DMS 273 treated with DMSO at 0.1 percent for 48 hours (cell line): ENCODE measurements around the gene TMEM88.
"Not testable (repeated sequence)": the region's sequence is repeated elsewhere in the genome, so short reads cannot be mapped to it uniquely, and the experiment has no call there.

Source experiments
- DNase-seq: peaks from one replicate; lab custom pipeline; 2025; lab: John Stamatoyannopoulos, UW

The TMEM88 gene, protein sequence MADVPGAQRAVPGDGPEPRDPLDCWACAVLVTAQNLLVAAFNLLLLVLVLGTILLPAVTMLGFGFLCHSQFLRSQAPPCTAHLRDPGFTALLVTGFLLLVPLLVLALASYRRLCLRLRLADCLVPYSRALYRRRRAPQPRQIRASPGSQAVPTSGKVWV

DNA sequence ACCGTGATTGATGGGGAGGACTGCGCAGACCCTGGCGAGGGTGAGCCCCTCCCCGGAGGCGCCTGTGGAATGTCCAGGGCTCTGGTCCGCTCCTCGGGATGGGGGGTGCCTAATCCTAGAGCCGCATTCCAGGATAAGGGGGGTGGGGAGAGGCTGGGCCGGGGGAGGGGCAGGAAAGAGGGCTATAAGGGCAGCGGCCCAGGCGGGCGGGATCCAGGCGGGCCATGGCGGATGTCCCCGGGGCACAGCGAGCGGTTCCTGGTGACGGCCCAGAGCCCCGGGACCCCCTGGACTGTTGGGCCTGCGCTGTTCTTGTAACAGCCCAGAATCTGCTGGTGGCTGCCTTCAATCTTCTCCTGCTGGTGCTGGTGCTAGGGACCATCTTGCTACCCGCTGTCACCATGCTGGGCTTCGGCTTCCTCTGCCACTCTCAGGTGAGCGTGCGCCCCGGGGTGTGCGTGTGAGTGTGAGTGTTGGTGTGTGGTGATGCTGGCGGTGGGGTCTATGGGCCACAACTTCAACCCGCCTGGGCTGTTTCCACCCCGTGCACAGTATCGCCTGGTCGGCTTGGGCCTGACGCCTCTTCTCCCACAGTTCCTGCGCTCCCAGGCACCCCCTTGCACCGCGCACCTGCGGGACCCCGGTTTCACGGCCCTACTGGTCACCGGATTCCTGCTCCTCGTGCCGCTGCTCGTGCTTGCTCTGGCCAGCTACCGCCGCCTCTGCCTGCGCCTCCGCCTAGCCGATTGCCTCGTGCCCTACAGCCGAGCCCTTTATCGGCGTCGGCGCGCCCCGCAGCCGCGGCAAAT lies at the start of gene TMEM88:
Gene TMEM88, plus strand, starts transcription at position 216 of the 809 bp plus-strand sequence. Its CDS starts 9 bp downstream, at position 225.
- no peak for DNase-seq

DNA sequence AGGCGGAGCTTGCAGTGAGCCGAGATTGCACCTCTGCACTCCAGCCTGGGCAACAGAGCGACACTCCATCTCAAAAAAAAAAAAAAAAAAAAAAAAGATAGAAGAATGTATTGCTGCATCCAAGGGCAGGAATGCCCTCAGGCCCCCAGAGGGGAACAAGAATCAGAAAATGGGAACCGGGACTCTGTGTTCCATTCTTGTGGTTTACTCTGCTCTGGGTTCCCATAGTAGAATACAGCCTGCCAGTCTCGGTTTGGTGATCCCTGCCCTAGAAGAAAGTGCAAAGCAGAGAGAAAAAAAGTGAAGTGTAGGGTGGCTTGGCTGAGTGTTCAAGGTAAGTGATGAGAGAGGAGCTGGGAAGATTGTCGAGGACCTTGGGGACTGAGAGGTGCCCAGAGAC lies 48.3 kb upstream of the TMEM88 start:
- no peak for DNase-seq

DNA sequence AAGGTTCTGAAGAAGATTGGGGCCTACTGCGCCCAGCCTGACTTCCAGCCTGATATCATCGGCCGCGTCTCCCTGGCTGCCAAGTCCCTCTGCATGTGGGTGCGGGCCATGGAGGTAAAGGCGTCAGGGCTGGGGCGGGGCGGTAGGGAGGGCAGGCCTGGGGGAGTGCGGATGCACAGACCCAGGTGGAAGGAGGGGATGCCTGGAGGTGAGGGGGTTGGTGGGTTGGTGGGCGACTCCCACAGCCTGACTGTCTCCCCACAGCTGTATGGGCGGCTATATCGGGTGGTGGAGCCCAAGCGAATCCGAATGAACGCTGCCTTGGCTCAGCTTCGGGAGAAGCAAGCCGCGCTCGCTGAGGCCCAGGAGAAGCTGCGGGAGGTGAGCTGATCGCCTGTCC lies 47.7 kb upstream of the TMEM88 start:
- DNase-seq: no peak

DNA sequence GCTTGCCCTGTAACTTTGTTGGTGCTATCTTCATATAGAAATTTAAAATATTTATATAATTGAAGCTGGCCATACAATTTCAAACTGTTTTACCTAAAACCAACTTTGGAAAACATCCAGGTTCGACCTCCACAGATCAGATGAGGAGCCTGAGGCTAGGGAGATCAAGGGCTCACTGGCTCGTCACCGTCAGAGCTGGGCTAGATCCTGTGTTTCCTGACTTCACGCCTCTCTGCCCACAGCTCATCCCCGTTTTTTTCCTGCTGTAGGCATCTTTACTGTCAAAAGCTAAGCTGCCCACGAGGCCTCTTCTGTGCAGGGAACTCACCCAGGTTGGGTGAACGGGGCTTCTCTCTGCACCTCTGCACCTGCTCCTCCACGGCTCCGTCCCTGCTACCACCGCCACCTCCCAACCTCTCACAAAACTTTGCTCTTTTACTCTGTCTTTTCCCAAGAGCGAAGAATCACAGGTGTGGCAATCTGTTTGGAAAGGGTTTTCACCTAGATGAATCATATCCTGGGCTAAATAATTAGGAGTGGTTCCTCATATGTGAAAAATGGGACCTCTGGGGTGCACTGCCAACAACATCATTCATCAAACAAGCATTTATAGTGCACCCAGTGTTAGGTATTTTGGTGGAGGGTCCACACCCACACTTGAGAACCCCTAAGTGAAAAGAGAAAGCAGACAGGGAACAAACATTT lies 45.6 kb upstream of the TMEM88 start:
- no peak for DNase-seq

DNA sequence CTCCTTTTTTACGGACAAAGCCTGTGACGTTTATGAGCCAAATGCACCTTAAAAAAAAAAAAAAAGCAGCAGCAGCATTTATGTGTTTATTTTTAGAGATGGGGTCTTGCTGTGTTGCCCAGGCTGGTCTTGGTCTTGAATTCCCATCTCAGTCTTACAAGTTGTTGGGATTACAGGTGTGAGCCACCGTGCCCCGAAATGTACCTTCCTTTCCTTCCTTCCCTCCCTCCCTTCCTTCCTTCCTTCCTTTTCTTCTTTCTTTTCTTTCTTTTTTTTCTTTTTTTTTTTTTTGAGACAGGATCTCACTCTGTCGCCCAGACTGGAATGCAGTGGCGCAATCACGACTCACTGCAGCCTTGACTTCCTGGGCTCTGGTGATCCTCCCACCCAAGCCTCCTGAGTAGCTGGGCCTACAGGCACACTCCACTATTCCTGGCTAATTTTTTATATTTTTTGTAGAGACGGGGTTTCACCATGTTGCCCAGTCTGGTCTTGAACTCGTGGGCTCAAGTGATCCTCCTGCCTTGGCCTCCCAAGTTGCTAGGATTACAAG lies 45.0 kb upstream of the TMEM88 start:
- not testable (repeated sequence) for DNase-seq

DNA sequence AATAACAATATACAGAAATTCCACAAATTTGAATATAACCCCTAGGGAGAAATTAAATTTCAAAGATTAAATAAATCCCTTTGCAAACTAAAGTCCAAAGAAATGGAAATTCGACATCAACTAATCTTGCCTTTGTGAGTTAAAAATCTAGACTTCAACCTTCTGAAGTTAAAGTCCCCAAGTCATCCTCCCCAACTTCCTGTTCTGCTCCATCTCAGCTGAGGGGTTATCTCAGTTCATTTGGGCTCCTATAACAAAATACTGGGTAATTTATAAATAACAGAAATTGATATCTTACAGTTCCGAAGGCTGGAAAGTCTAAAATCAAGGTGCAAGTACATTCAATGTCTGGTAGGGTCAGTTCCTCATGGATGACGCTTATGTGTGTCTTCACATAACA lies 43.6 kb upstream of the TMEM88 start:
- no peak for DNase-seq

DNA sequence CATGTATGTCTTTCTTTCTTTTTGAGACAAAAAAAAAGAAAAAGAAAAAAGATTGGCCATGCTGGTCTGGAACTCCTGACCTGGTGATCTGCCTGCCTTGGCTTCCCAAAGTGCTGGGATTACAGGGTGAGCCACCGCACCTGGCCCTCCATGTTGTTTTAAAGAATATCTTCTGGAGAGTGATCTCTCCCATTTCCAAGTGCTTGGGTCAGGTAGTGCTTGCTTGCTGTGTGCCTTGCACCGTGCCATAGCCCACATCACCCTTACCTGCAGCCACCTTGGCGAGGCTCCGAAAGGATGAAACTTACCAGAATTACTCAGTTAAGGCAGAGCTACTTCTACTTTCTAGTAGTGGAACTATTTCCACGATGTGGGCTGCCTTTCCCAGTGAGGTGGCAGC lies 39.9 kb upstream of the TMEM88 start:
- no peak for DNase-seq

DNA sequence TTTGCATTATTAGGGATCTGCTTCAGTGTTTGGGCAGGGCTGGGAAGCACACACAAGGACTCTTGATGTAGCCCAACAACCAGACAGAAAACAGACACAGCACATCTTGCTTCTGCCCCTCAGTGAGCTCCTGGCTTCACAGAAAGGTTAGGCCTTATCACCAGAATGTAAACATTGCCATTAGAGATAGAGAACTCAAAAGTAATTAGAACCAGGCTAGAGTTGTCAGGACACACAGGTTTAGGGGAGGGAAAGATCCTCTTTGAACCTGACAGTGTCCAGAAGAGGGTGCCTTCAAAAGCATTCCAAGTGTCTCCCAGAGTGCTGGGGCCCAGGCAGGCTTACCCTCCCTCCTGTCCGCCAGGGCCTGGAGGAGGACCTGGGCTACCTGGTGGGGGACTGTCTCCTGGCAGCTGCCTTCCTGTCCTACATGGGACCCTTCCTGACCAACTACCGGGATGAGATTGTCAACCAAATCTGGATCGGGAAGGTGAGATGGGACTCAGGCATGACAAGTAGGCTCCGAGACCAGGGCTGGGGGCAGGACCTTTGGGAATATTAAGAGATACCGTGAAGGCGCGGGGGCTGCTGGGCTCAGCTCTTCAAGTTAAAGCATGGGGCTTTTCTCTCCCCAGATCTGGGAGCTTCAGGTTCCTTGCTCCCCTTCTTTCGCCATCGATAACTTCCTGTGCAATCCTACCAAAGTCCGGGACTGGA lies 37.8 kb upstream of the TMEM88 start:
- DNase-seq: no peak

DNA sequence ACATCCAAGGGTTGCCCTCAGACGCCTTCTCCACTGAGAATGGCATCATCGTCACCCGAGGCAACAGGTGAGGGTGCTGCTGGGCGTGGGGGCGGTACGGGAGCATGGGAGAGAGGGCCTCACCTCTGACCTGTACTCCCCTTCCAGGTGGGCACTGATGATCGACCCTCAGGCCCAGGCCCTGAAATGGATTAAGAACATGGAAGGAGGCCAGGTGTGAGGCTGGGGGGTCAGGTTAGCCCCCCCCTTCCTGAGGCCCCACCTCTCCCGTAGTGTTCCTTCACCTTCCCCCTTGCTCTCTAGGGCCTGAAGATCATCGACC lies 37.3 kb upstream of the TMEM88 start:
- no peak for DNase-seq

DNA sequence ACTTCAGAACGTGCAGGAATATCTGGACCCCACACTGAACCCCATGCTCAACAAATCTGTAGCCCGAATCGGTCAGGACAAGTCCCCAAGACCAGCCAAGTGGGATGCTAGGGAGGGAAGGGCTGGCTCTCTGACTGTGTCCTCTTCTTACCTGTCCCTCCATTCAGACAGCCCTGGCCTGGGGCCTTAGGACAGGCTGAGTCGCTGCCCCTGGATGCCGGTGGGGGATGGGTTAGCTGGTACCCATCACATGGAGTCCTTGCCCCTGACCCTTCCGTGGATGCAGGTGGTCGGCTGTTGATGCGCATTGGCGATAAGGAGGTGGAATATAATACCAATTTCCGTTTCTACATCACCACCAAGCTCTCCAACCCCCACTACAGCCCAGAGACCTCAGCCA lies 36.8 kb upstream of the TMEM88 start:
- no peak for DNase-seq

DNA sequence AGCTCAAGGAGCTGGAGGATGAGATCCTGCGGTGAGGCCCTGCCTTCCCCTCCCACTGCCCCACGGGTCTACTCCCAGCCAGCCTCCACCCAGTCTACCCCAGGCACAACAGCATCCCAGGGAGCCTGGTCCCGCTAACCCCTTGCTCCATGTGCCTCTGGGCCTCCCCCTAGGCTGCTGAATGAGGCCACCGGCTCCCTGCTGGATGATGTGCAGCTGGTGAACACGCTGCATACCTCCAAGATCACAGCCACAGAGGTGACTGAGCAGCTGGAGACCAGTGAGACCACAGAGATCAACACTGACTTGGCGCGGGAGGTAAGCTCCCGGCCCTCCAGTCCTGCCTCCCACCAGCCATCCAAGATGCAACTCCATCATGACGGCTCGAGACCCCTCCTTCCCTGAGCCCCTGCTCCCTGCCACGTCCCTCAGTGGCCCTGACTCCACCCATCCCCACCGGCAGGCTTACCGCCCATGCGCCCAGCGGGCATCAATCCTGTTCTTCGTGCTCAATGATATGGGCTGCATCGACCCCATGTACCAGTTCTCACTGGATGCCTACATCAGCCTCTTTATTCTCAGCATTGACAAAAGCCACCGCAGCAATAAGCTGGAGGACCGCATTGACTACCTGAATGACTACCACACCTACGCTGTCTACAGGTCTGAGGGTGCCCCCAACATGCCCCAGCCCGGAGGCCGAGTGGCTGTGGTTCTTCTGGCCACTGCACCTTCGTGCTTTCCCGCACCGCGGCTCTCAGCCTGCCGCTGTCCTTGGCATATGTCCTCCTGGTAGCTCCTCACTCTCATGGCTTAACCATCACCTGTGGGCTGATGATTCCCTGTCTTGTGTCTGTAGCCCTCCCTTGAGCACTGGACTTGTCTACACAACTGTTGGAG lies 35.9 kb upstream of the TMEM88 start:
- DNase-seq: no peak

DNA sequence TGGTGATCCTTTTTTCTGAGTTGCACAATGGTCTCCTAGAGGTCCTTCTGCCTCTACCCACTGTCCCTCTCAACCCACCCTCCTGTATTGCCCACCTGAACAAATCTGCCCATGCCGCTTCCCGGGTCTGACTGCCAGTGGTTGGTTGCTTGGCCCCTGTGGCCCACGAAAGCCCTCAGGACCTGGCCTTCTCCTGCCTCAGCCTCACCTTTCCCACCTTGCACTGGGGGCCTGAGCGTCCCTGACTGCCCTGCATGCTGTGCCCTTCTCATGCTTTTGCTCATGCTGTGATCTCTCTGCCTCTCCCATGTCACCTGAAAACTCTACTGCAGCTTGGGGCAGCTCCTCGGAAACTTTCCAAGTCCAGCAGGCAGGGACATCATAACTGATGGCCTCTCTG lies 34.6 kb upstream of the TMEM88 start:
- DNase-seq: no peak

DNA sequence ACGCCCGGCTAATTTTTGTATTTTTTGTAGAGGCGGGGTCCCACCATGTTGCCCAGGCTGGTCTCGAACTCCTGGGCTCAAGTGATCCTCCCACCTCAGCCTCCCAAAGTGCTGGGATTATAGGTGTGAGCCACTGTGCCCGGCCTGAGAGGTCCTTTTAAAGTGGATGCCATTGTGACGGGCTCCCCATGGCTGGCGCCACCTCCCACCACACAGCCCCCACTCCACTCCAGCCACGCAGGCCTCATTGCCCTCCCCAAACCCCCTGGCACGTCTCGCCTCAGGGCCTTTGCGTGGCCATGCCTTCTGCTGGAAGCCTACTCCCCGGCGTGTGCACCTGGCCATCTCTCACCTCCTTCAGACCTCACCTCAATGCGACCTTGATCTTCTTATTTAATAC lies 32.7 kb upstream of the TMEM88 start:
- DNase-seq: no peak

DNA sequence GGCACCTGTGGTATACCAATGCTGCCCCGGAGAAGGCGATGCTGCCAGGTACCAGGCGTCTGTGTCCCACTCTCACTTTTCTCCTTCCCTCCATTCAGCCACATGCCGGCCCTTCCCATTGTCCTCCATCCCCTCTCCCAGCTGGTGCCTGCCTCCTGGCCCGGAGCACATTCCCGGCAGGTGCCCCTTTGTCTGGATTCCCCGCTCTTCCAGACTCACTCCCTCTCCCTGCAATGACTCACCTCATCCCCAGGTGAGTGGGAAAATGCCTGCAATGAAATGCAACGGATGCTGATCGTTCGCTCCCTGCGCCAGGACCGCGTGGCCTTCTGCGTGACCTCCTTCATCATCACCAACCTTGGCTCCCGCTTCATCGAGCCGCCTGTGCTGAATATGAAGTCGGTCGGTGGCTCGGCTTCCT lies 31.3 kb upstream of the TMEM88 start:
- no peak for DNase-seq

DNA sequence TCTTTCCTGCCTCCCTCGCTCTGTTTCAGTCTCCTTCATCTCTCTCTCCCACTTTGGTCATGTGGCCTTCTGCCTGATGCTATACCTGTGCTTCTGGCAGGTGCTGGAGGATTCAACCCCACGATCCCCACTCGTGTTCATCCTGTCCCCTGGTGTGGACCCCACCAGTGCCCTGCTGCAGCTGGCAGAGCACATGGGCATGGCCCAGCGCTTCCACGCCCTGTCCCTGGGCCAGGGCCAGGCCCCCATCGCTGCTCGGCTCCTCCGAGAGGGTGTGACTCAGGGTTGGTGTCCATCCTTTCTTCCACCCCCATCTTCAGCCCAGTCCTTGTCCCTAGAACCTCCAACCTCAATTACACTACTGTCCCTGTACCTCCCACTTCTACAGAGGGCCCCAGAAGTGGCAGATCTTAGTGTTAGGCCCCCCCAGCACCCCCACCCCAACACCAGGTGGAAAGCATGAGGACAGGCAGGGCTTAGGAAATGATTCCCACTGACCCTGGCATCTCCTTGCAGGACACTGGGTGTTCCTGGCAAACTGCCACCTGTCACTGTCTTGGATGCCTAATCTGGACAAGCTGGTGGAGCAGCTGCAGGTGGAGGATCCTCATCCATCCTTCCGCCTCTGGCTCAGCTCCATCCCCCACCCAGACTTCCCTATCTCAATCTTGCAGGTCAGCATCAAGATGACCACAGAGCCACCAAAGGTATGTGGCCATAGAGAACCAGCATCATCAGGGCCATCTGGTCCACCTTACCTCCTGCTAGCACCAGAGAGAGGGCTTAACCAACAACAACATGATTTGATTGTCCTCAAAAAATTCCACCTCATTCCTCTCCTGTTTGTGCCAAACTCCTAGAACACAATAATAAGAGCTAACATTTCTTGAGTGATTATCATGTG lies 30.6 kb upstream of the TMEM88 start:
- no peak for DNase-seq

DNA sequence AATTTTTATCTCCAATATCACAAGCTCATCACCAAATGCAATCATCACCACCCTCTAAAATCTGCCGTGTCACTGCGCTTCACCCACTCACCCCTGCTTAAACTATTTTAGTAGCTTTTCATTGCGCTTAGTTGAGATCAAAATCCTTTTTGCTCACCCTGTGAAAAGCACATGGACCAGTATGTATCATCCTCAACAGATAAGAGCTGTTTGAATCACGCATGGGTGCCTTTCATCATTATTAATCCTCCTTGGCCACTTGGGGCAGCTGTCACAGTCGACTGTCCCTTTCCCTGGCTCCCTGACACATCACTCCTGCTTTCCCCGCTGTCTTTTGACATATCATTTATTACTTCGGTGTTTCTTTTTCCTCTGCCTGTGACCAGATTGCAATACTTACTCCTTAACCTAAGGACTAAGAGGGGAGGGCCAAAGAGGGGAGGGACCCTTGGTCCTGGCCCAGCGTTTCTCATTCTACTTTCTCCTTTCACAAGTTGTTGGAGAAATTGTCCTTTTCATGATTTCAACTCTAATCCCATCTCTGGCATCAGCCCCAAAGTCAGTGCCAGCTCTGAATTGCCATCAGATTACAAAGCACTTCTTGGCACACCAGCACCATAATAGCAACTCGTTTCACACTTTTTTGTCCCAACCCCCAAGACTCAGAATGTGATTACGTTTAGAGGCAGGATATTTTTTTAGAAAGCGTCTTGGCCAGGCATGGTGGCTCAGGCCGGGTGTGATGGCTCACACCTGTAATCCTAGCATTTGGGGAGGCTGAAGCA lies 29.5 kb upstream of the TMEM88 start:
- no peak for DNase-seq

DNA sequence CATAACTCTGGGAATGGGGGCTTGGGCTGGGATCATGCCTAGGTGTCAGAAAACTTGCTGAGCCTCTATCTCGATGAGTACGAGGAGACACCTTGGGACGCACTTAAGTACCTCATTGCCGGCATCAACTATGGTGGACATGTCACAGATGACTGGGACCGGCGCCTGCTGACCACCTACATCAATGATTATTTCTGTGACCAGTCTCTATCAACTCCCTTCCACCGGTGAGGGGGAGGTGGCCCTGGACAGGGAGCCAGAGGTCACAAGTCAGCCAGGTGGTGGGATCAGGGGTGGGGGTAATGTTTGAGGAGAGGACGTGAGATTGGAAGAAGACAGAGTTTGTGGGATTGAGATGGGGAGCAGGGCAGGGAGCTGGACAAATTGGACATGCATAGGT lies 24.2 kb upstream of the TMEM88 start:
- no peak for DNase-seq

DNA sequence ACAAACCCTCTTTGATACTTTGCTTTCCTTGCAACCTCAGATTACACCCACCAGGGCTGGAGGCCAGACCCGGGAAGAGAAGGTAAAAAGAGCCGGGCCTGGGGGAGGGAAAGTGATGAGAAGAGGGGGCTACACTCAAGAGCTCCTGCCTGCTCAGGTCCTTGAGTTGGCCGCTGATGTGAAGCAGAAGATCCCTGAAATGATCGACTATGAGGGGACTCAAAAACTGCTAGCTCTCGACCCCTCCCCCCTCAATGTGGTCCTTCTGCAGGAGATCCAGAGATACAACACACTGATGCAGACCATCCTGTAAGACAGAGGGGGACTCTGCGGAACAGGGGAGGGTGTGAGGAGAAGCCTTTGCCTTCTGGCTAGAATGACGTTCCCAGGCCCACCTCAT lies 23.6 kb upstream of the TMEM88 start:
- DNase-seq: no peak

DNA sequence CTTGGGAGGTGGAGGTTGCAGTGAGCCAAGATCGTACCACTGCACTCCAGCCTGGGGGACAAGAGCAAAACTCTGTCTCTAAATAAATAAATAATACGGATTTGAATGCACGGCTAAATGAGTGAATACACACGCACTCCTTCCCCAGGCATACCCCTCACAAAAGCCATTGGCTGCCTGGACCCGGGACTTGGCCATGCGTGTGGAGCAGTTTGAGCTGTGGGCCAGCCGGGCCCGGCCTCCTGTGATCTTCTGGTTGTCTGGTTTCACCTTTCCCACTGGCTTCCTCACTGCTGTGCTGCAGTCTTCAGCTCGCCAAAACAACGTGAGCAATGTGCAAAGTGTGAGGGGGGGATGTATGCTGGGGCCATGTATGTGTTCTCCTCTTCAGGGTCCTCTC lies 22.4 kb upstream of the TMEM88 start:
- no peak for DNase-seq
